Measurements from ENCODE around the gene NDRG2.

DNA sequence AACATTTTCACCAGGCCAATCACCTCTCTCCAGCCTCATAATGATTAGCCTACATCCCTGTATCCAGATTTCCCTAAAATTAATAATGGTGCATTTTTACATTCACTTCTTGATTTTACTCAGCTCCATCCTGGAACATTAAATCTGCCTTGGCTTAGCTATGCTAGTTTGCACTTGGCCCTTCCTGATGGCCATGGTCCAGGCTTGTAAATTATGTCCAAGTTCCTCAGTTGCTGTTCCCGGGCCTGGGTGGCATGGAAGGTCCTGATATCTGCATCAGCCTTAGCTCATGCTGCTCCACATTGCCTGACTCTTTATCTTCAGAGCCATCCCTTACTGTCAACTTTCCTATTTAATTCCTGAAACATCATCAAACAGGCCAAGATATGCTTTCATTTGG is 46.2 kb downstream of the NDRG2 start:
- TF ChIP-seq, protein P1, sequence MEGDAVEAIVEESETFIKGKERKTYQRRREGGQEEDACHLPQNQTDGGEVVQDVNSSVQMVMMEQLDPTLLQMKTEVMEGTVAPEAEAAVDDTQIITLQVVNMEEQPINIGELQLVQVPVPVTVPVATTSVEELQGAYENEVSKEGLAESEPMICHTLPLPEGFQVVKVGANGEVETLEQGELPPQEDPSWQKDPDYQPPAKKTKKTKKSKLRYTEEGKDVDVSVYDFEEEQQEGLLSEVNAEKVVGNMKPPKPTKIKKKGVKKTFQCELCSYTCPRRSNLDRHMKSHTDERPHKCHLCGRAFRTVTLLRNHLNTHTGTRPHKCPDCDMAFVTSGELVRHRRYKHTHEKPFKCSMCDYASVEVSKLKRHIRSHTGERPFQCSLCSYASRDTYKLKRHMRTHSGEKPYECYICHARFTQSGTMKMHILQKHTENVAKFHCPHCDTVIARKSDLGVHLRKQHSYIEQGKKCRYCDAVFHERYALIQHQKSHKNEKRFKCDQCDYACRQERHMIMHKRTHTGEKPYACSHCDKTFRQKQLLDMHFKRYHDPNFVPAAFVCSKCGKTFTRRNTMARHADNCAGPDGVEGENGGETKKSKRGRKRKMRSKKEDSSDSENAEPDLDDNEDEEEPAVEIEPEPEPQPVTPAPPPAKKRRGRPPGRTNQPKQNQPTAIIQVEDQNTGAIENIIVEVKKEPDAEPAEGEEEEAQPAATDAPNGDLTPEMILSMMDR (conservative IDR thresholded peaks at IDR 0.05 in 1 of 2, IDR thresholded peaks at IDR 0.05 in 1 of 2; ENCODE audit: extremely low read depth in 1 of 2, insufficient read depth in 1 of 2, low read depth in 1 of 2, low read length in 2 of 2), result no peak
- no peak for TF ChIP-seq EZH2 (IDR thresholded peaks at IDR 0.05; ENCODE audit: borderline replicate concordance, low read length)
